GM12875 (cell line): ENCODE results near the gene TXNL1.

ENCODE experiments used
- H3K4me3 ChIP-seq: one replicate; pipeline ENCODE4 v1.5.1; 2011; ENCODE audit warnings: low read depth, low read length, control low read depth
- CTCF ChIP-seq: IDR thresholded peaks from 2 replicates; pipeline ENCODE4 v1.5.1; 2011; ENCODE audit warnings: low read depth, mild to moderate bottlenecking, control low read depth, inconsistent platforms, low read length, moderate library complexity, borderline replicate concordance; ENCODE audit not compliant: insufficient read depth

TXNL1 gene

DNA sequence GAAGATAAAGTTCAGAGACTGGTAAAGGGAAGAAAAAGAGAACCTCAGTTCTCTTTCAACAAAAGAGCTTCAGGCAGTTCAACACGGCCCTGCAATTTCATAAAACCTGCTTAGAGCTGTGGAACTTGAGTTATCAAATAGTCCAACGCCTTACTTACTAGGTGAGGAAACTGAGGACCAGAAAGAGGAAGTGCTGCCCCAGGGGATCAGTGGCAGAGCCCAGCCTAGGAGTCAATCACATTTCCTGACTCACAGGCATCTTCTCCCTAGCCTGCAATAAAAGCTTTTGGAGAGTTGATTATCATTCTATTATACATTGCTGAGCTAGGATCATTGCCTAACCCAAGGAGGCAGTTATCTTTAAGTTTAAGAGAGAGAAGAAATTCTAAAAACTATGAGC lies 77.4 kb downstream of the TXNL1 start:
- no peak overlapping the region for H3K4me3 ChIP-seq
- no peak for TF ChIP-seq CTCF

DNA sequence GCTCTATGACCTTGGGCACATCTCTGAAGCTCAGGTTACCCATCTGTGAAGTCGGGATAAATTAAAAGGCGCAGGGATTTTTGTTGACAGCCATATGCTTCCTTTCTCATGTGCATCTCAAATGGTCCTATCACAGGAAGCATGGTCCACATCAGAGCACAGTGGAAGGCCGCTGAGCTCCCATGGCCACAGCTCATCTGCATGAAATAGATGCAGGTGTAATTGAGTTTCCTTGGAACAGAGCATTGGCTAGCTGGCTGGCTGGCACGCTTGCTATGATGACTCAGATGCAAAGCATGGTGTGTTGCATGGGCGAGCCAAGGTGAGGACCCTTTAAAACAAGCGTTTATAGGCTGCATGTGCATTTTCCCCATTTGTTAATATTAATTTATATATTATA lies 79.3 kb downstream of the TXNL1 start:
- H3K4me3 ChIP-seq, result no peak overlapping the region
- TF ChIP-seq CTCF, result no peak

GRCh38 chr18:56556907-56557306 lies 81.5 kb downstream of the TXNL1 start:
- no peak overlapping the region for H3K4me3 ChIP-seq
- TF ChIP-seq CTCF, result no peak

DNA sequence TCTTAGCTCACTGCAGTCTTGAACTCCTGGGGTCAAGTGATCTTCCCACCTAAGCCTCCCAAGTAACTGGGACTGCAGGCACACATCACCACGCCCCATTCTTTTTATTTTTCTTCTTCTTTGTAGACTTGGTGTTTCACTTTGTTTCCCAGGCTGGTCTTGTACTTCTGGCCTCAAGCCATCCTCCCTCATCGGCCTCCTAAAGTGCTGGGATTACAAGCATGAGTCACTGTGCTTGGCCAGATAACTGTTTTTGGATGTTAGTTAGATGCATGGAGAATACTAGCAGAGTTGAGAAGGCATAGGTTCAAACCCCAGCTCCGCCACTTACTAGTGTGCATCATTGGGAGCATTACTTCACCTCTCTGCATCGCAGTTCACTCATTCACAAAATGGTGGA lies 88.3 kb downstream of the TXNL1 start:
- TF ChIP-seq CTCF, result no peak
- no peak overlapping the region for H3K4me3 ChIP-seq
